ENCODE data around the gene BRPF1. TPM values are rescaled to one million over a fixed set of nuclear protein-coding genes. Genes with fewer than 3 reads are reported as not detected.

The BRPF1 gene
- total and polyA plus RNA-seq, 4 donors: 2.0 to 11.2 (median 6.5) TPM

GRCh38 chr3:9700536-9700935 lies 31.0 kb upstream of the BRPF1 start:
- Histone ChIP-seq H3K36me3 (ENCODE audit: control insufficient read depth in 4 of 4, insufficient read depth in 3 of 4, low read depth in 1 of 4, low read length in 3 of 4) (peaks cover 6 to 58% (median 22%) of the 10 kb centered on the region in 4 donors), H3K4me3 (ENCODE audit: low read depth in 1 of 3, low read length in 3 of 3) (no peak overlapping the region), H3K27me3 (ENCODE audit: control insufficient read depth in 4 of 4, insufficient read depth in 4 of 4, low read length in 3 of 4) (no peaks in the 10 kb centered on the region), H3K27ac (ENCODE audit: low read depth in 1 of 2, low read length in 2 of 2) (no peak overlapping the region), H3K9ac (ENCODE audit: low read depth in 1 of 2, low read length in 2 of 2) (no peak overlapping the region), H3K4me1 (ENCODE audit: control insufficient read depth in 4 of 4, insufficient read depth in 4 of 4, low read length in 3 of 4) (peaks cover 6 to 12% (median 10%) of the 10 kb centered on the region in 4 donors), H3K9me3 (ENCODE audit: control insufficient read depth in 4 of 4, low read length in 3 of 4) (no peaks in the 10 kb centered on the region)
- TF ChIP-seq MAX (IDR thresholded peaks at IDR 0.05): no peak
- no peak for TF ChIP-seq FOXA2 (IDR thresholded peaks at IDR 0.05)
- TF ChIP-seq RXRA (IDR thresholded peaks at IDR 0.05): no peak
- no peak for TF ChIP-seq YY1 (IDR thresholded peaks at IDR 0.05)
- TF ChIP-seq SP1 (IDR thresholded peaks at IDR 0.05): no peak
- TF ChIP-seq GABPA (IDR thresholded peaks at IDR 0.05 in 1 of 2, conservative IDR thresholded peaks at IDR 0.05 in 1 of 2): no peak
- no peak for TF ChIP-seq JUND (IDR thresholded peaks at IDR 0.05)
- TF ChIP-seq HNF4G (IDR thresholded peaks at IDR 0.05): no peak
- no peak for TF ChIP-seq RAD21 (IDR thresholded peaks at IDR 0.05)
- DNase-seq (ENCODE audit: low spot score): no peak
- WGBS: 94% methylated on average over 2 of the region's 2 CpGs

GRCh38 chr3:9701006-9701405 lies 30.5 kb upstream of the BRPF1 start:
- H3K4me1 ChIP-seq (ENCODE audit: control insufficient read depth in 4 of 4, insufficient read depth in 4 of 4, low read length in 3 of 4): peaks cover 6 to 12% (median 10%) of the 10 kb centered on the region in 4 donors
- TF ChIP-seq TAF1 (conservative IDR thresholded peaks at IDR 0.05) (no peak), FOXA2 (IDR thresholded peaks at IDR 0.05) (no peak), JUND (IDR thresholded peaks at IDR 0.05) (no peak), CTCF (IDR thresholded peaks at IDR 0.05; ENCODE audit: low read depth, low read length, missing input control) (no peak), ATF3 (IDR thresholded peaks at IDR 0.05) (no peak), GABPA (IDR thresholded peaks at IDR 0.05 in 1 of 2, conservative IDR thresholded peaks at IDR 0.05 in 1 of 2) (no peak), HNF4A (conservative IDR thresholded peaks at IDR 0.05) (no peak), RXRA (IDR thresholded peaks at IDR 0.05) (no peak), EGR1 (IDR thresholded peaks at IDR 0.05; ENCODE audit: low read depth in 2 of 2) (no peak), NR2F2 (IDR thresholded peaks at IDR 0.05) (no peak), HNF4G (IDR thresholded peaks at IDR 0.05) (no peak), FOXA1 (IDR thresholded peaks at IDR 0.05) (no peak), RAD21 (IDR thresholded peaks at IDR 0.05) (no peak), REST (IDR thresholded peaks at IDR 0.05) (no peak), SP1 (IDR thresholded peaks at IDR 0.05) (no peak), YY1 (IDR thresholded peaks at IDR 0.05) (no peak), ZBTB33 (IDR thresholded peaks at IDR 0.05) (no peak)
- H3K36me3 ChIP-seq (ENCODE audit: control insufficient read depth in 4 of 4, insufficient read depth in 3 of 4, low read depth in 1 of 4, low read length in 3 of 4): peaks cover 6 to 53% (median 20%) of the 10 kb centered on the region in 4 donors
- 92% methylated on average over 7 of the region's 7 CpGs for WGBS
- DNase-seq (ENCODE audit: low spot score): no peak
- no peaks in the 10 kb centered on the region for H3K9me3 ChIP-seq (ENCODE audit: control insufficient read depth in 4 of 4, low read length in 3 of 4)
- H3K4me3 ChIP-seq (ENCODE audit: low read depth in 1 of 3, low read length in 3 of 3): no peak overlapping the region
- no peaks in the 10 kb centered on the region for H3K27me3 ChIP-seq (ENCODE audit: control insufficient read depth in 4 of 4, insufficient read depth in 4 of 4, low read length in 3 of 4)
- no peak overlapping the region for H3K9ac ChIP-seq (ENCODE audit: low read depth in 1 of 2, low read length in 2 of 2)
- H3K27ac ChIP-seq (ENCODE audit: low read depth in 1 of 2, low read length in 2 of 2): no peak overlapping the region
